NT2/D1 (cell line): ENCODE results near the gene TMEM132D.

Experiments used
- SUZ12 ChIP-seq: IDR thresholded peaks from 2 replicates; pipeline ENCODE4 v1.6.1; 2011; ENCODE audit not compliant: insufficient read length, insufficient read depth; ENCODE audit errors: extremely low read depth
- YY1 ChIP-seq: IDR thresholded peaks from 2 replicates; pipeline ENCODE4 v1.6.1; 2011; ENCODE audit not compliant: insufficient read length, insufficient read depth

GRCh38 chr12:129269756-129270495 lies 633.9 kb downstream of the TMEM132D start:
- TF ChIP-seq YY1, result no peak
- TF ChIP-seq SUZ12, result no peak
